H9 (cell line): ENCODE measurements around the gene SLC35F5. TPM values are rescaled to one million over a fixed set of nuclear protein-coding genes. Genes with fewer than 3 reads are reported as not detected.

ENCODE experiments used
- DNase-seq: peaks from one replicate; pipeline ENCODE4 v3.0.0-alpha.2; 2017
- H2AFZ ChIP-seq: one replicate; pipeline ENCODE4 v1.6.1; 2013; ENCODE audit warnings: mild to moderate bottlenecking, low read length, control low read depth, moderate library complexity
- H2AK5ac ChIP-seq: 2 replicates; pipeline ENCODE4 v1.6.1; 2013; ENCODE audit warnings: low read length, control low read depth, mixed read lengths; ENCODE audit not compliant: insufficient read length
- H2BK120ac ChIP-seq: one replicate; pipeline ENCODE4 v1.6.1; 2013; ENCODE audit warnings: low read depth, mild to moderate bottlenecking, low read length, control low read depth, inconsistent platforms; ENCODE audit not compliant: poor library complexity, severe bottlenecking
- H2BK12ac ChIP-seq: 2 replicates; pipeline ENCODE4 v1.6.1; 2013; ENCODE audit warnings: low read length, control low read depth, mixed read lengths, low read depth; ENCODE audit not compliant: insufficient read length
- H2BK15ac ChIP-seq: 2 replicates; pipeline ENCODE4 v1.6.1; 2013; ENCODE audit warnings: low read depth, low read length, control low read depth
- H2BK20ac ChIP-seq: one replicate; pipeline ENCODE4 v1.6.1; 2013; ENCODE audit warnings: low read depth, mild to moderate bottlenecking, low read length, control low read depth, inconsistent platforms; ENCODE audit not compliant: poor library complexity, severe bottlenecking
- H2BK5ac ChIP-seq: 2 replicates; pipeline ENCODE4 v1.6.1; 2013; ENCODE audit warnings: low read length, control low read depth, mixed read lengths; ENCODE audit not compliant: insufficient read length
- H3K14ac ChIP-seq: 2 replicates; pipeline ENCODE4 v1.6.1; 2013; ENCODE audit warnings: low read length, control low read depth; ENCODE audit not compliant: insufficient read depth
- H3K18ac ChIP-seq: 2 replicates; pipeline ENCODE4 v1.6.1; 2013; ENCODE audit warnings: low read depth, mild to moderate bottlenecking, mixed read lengths, low read length, control low read depth; ENCODE audit not compliant: insufficient read length
- H3K23ac ChIP-seq: 2 replicates; pipeline ENCODE4 v1.6.1; 2013; ENCODE audit warnings: low read length, control low read depth, mixed read lengths, low read depth; ENCODE audit not compliant: insufficient read length
- H3K23me2 ChIP-seq: 2 replicates; pipeline ENCODE4 v1.6.1; 2013; ENCODE audit warnings: low read depth, mild to moderate bottlenecking, mixed read lengths, low read length, control low read depth; ENCODE audit not compliant: insufficient read length, poor library complexity, severe bottlenecking
- H3K27ac ChIP-seq: 2 replicates; pipeline ENCODE4 v1.5.1; 2013; ENCODE audit warnings: low read length, control low read depth, mixed read lengths, low read depth; ENCODE audit not compliant: insufficient read length
- H3K27me3 ChIP-seq: 2 replicates; pipeline ENCODE4 v1.6.1; 2013; ENCODE audit warnings: low read length, control low read depth, inconsistent platforms; ENCODE audit not compliant: insufficient read depth
- H3K4ac ChIP-seq: 2 replicates; pipeline ENCODE4 v1.6.1; 2013; ENCODE audit warnings: low read depth, mild to moderate bottlenecking, control low read depth, inconsistent platforms, low read length, moderate library complexity
- H3K4me1 ChIP-seq: 2 replicates; pipeline ENCODE4 v1.6.1; 2013; ENCODE audit warnings: low read length, control low read depth, inconsistent platforms; ENCODE audit not compliant: insufficient read depth
- H3K4me2 ChIP-seq: 2 replicates; pipeline ENCODE4 v1.6.1; 2013; ENCODE audit warnings: low read length, control low read depth, mixed read lengths; ENCODE audit not compliant: insufficient read length, insufficient read depth
- H3K56ac ChIP-seq: 2 replicates; pipeline ENCODE4 v1.6.1; 2013; ENCODE audit warnings: low read depth, mild to moderate bottlenecking, mixed read lengths, low read length, control low read depth; ENCODE audit not compliant: insufficient read length
- H3K79me1 ChIP-seq: 2 replicates; pipeline ENCODE4 v1.6.1; 2013; ENCODE audit warnings: low read depth, mild to moderate bottlenecking, moderate library complexity, low read length, control low read depth, inconsistent platforms; ENCODE audit not compliant: insufficient read depth, poor library complexity, severe bottlenecking
- H3K79me2 ChIP-seq: 2 replicates; pipeline ENCODE4 v1.6.1; 2013; ENCODE audit warnings: low read length, control low read depth, inconsistent platforms; ENCODE audit not compliant: insufficient read depth
- H3K9ac ChIP-seq: 2 replicates; pipeline ENCODE4 v1.6.1; 2013; ENCODE audit warnings: low read length, control low read depth, mixed read lengths; ENCODE audit not compliant: insufficient read length; ENCODE audit errors: extremely low read depth
- H3K9me3 ChIP-seq: one replicate; pipeline ENCODE4 v1.6.1; 2013; ENCODE audit warnings: low read depth, low read length, inconsistent platforms; ENCODE audit not compliant: control insufficient read depth
- H3T11ph ChIP-seq: one replicate; pipeline ENCODE4 v1.6.1; 2013; ENCODE audit warnings: mild to moderate bottlenecking, low read length, control low read depth, inconsistent platforms
- H4K20me1 ChIP-seq: one replicate; pipeline ENCODE4 v1.6.1; 2013; ENCODE audit not compliant: control insufficient read depth, insufficient read length, insufficient read depth
- H4K5ac ChIP-seq: 2 replicates; pipeline ENCODE4 v1.6.1; 2013; ENCODE audit warnings: low read depth, mild to moderate bottlenecking, mixed read lengths, low read length, control low read depth; ENCODE audit not compliant: insufficient read length
- H4K8ac ChIP-seq: replicated peaks from 2 replicates; pipeline ENCODE4 v1.6.1; 2013; ENCODE audit warnings: low read length, control low read depth, mixed read lengths, low read depth; ENCODE audit not compliant: insufficient read length
- H4K91ac ChIP-seq: 2 replicates; pipeline ENCODE4 v1.6.1; 2013; ENCODE audit warnings: low read depth, mild to moderate bottlenecking, moderate library complexity, mixed read lengths, low read length, control low read depth; ENCODE audit not compliant: insufficient read length
- H3K27ac Mint-ChIP-seq, 3 experiments: 2 replicates in 2 of 3; 3 replicates in 1 of 3; pipeline ENCODE4 v1.8.0; 2020 to 2021; ENCODE audit warnings: mixed read lengths in 3 of 3, mild to moderate bottlenecking in 1 of 3, moderate library complexity in 1 of 3
- H3K27me3 Mint-ChIP-seq: 2 replicates; pipeline ENCODE4 v1.8.0; 2021; ENCODE audit warnings: low read depth, mild to moderate bottlenecking, moderate library complexity, mixed read lengths
- H3K36me3 Mint-ChIP-seq, 3 experiments: 2 replicates in 2 of 3; 3 replicates in 1 of 3; pipeline ENCODE4 v1.8.0; 2020 to 2021; ENCODE audit warnings: low read depth in 3 of 3, mixed read lengths in 3 of 3; ENCODE audit not compliant: insufficient read depth in 1 of 3
- H3K4me1 Mint-ChIP-seq, 2 experiments: 2 replicates each; pipeline ENCODE4 v1.8.0; 2020; ENCODE audit warnings: mixed read lengths in 2 of 2
- H3K4me3 Mint-ChIP-seq, 2 experiments: 2 replicates in 1 of 2; 3 replicates in 1 of 2; pipeline ENCODE4 v1.8.0; 2020 to 2021; ENCODE audit warnings: mild to moderate bottlenecking in 2 of 2, mixed read lengths in 2 of 2, moderate library complexity in 1 of 2
- H3K9me3 Mint-ChIP-seq, 2 experiments: 2 replicates in 1 of 2; 3 replicates in 1 of 2; pipeline ENCODE4 v1.8.0; 2020; ENCODE audit warnings: mild to moderate bottlenecking in 2 of 2, mixed read lengths in 2 of 2, moderate library complexity in 1 of 2
- WGBS: extraction: QIAGEN DNeasy Blood & Tissue Kit; methylation state at CpG from one replicate; pipeline ENCODE4 v1.1.7; 2013; ENCODE audit warnings: missing lambda C conversion rate, low lambda C conversion rate, mixed read lengths; ENCODE audit not compliant: insufficient read length; ENCODE audit errors: extremely low coverage; 5-methylcytosine and 5-hydroxymethylcytosine counted together
- total RNA-seq: library from RNA; stranded (reverse); gene quantifications from 2 replicates; pipeline ENCODE4 v1.2.1, GENCODE V29; 2021
- TF ChIP-seq, protein P1 (sequence below): fragments of 200-600 bp; sonication (generic); conservative IDR thresholded peaks from 3 replicates; pipeline ENCODE4 v1.8.0; 2021; ENCODE audit warnings: antibody characterized with exemption, mild to moderate bottlenecking

The SLC35F5 gene
- total RNA-seq, 1 experiment from 2014 or later, result 31.3 TPM

GRCh38 chr2:113679457-113679856 is 77.0 kb downstream of the SLC35F5 start:
- H2BK15ac ChIP-seq, result no peak overlapping the region
- Mint-ChIP-seq H3K27ac (no peak overlapping the region), H3K27me3 (peaks cover 70% of the 10 kb centered on the region), H3K4me3 (no peak overlapping the region), H3K9me3 (peaks cover 2 to 17% of the 10 kb centered on the region in 2 experiments; a peak in 3 of 5 replicates), H3K4me1 (peaks cover 0 to 3% of the 10 kb centered on the region in 2 experiments; a peak in 1 of 4 replicates), H3K36me3 (no peaks in the 10 kb centered on the region; a peak in 1 of 7 replicates)
- no peak overlapping the region for H3T11ph ChIP-seq
- H3K23ac ChIP-seq, result no peak overlapping the region
- no peaks in the 10 kb centered on the region for H3K27me3 ChIP-seq
- H3K23me2 ChIP-seq, result no peaks in the 10 kb centered on the region
- no peak overlapping the region for H3K14ac ChIP-seq
- no peaks in the 10 kb centered on the region for H3K9me3 ChIP-seq
- H3K4me2 ChIP-seq, result no peak overlapping the region
- WGBS, result no CpG with 5 or more reads among the region's 8 CpGs
- no peak overlapping the region for H3K4ac ChIP-seq
- H4K5ac ChIP-seq, result no peak overlapping the region
- H2AFZ ChIP-seq, result no peak overlapping the region
- DNase-seq, result no peak
- H4K8ac ChIP-seq, result no peak overlapping the region
- no peak overlapping the region for H2BK5ac ChIP-seq
- no peak overlapping the region for H4K91ac ChIP-seq
- no peaks in the 10 kb centered on the region for H3K4me1 ChIP-seq
- TF ChIP-seq, protein P1, sequence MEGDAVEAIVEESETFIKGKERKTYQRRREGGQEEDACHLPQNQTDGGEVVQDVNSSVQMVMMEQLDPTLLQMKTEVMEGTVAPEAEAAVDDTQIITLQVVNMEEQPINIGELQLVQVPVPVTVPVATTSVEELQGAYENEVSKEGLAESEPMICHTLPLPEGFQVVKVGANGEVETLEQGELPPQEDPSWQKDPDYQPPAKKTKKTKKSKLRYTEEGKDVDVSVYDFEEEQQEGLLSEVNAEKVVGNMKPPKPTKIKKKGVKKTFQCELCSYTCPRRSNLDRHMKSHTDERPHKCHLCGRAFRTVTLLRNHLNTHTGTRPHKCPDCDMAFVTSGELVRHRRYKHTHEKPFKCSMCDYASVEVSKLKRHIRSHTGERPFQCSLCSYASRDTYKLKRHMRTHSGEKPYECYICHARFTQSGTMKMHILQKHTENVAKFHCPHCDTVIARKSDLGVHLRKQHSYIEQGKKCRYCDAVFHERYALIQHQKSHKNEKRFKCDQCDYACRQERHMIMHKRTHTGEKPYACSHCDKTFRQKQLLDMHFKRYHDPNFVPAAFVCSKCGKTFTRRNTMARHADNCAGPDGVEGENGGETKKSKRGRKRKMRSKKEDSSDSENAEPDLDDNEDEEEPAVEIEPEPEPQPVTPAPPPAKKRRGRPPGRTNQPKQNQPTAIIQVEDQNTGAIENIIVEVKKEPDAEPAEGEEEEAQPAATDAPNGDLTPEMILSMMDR, result no peak
- H3K27ac ChIP-seq, result no peak overlapping the region
- no peaks in the 10 kb centered on the region for H3K79me1 ChIP-seq
- no peaks in the 10 kb centered on the region for H3K79me2 ChIP-seq
- no peaks in the 10 kb centered on the region for H4K20me1 ChIP-seq
- H2BK120ac ChIP-seq, result no peak overlapping the region
- no peak overlapping the region for H2BK20ac ChIP-seq
- H2AK5ac ChIP-seq, result no peak overlapping the region
- H3K18ac ChIP-seq, result no peak overlapping the region
- no peak overlapping the region for H3K9ac ChIP-seq
- H2BK12ac ChIP-seq, result no peak overlapping the region
- no peak overlapping the region for H3K56ac ChIP-seq
